Measurements from ENCODE around the gene TRIB2.

The TRIB2 gene

DNA sequence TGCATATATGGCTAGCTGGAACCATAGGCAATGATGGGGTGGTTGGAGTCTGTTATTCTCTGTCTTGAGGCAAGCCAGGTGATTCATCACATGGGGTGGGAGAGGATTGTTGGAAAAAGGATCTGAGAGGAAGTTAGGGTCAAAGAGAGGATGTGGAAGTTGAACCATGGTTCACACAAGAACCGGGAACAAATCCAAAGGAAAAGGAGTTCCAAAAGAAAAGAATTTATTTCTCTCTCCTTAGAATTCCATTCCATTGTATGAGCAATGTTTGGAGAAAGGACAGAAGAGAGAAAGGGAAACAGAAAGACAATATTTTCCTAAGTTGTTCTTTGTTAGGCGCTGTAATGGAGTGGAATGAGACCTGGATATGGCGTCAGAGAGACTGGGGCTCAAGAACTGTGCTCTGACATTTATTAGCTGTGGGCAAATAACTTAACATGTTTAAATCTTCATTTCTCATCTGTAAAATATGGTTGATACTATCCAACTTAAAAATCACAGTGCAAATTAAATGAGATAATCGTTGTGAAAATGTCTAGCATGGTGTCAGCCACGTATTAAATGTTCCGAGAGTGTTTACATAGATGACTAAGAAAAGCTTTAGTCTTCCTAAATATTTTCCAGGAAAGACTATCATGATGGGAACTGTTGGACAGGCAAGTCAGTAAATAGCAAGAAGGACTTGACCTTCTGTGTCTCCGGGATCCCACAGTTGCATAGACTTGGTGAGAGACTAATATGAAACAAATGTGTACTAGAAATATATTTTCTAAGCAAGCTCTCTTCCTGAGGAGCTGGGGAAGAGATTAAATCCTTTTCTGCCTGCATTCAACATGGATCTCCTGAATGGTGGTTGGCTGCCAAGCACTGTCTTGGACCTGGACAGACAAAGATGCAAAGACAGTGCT, 71.4 kb downstream of the TRIB2 start:
- no peak for DNase-seq

DNA sequence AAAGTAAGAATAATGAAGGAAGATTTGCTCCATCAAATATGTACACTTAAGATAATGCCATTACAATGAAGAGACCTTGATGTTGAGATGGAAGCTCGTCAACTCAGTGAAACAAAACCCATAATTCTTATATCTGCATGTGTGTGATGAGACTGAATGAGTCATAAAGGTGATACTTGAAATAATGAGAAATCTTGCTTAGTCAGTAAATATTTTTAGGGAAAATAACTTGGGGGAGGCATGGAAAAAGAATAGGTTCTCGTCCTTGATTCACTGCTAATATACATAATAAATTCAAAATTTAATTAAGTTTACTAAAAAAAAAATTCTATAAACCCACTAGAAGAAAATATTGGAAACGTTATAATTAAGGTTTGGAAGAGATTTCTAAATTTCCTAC, 75.2 kb downstream of the TRIB2 start:
- DNase-seq, result no peak

All from COR-L47 (cell line).